Stimulated activated CD4-positive, alpha-beta T cell treated with anti-CD3 and anti-CD28 coated beads, Interleukin-4, amount 100 ng/mL, for 4 hours (primary cell): ENCODE results near the gene DERL3.

Source experiments
- DNase-seq, 2 experiments: peaks; one replicate each; pipeline ENCODE4 v3.0.0-alpha.2; 2020

The DERL3 gene

GRCh38 chr22:23847310-23847920 lies 8.6 kb upstream of the DERL3 start:
- DNase-seq: no peak

- DNase-seq: no peak
Measured at GRCh38 chr22:23846081-23846469, 7.3 kb upstream of the DERL3 start.

DNA sequence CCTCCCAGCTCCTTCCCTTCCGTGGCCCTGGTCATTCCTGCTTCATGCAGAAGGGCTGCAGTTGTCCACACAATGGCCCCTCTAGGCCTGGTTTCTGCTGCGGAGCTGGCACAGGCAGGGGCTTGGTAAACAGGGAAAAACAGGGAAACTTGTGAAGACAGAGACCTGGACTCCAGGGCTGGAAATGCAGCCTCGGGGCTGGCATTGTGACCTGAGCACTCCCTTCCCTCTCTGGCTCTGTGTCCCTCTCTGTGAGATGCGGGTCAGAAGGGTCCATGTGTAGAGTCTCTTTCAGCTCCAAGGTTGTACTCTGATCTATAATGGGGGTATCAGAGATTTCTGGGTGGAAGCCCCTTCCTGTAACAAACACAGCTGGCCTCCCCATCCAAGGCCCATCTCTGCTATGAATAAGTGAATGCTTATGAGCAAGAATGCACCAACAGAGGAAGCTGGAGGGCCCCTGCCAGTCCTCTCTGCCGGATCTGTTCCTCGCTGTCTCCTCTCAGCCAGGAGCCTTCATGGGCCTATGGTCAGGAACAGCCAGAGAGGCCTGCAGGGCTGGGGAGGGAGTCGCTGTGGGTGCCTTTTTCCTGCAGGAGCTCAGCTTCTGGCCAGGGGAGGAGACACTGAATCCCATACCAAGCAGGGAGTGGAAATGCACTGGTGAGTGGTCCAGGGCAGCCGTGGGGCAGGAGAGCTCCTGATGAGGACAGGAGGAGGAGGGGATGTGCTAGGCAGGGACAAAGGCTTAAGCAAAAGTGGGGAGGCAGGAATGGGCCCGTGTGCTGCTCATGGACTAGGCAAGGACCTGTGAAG lies 6.7 kb upstream of the DERL3 start:
- DNase-seq: no peak

GRCh38 chr22:23844739-23845202 lies 6.0 kb upstream of the DERL3 start:
- DNase-seq: no peak

GRCh38 chr22:23842599-23842998 lies 3.8 kb upstream of the DERL3 start:
- DNase-seq: no peak

DNA sequence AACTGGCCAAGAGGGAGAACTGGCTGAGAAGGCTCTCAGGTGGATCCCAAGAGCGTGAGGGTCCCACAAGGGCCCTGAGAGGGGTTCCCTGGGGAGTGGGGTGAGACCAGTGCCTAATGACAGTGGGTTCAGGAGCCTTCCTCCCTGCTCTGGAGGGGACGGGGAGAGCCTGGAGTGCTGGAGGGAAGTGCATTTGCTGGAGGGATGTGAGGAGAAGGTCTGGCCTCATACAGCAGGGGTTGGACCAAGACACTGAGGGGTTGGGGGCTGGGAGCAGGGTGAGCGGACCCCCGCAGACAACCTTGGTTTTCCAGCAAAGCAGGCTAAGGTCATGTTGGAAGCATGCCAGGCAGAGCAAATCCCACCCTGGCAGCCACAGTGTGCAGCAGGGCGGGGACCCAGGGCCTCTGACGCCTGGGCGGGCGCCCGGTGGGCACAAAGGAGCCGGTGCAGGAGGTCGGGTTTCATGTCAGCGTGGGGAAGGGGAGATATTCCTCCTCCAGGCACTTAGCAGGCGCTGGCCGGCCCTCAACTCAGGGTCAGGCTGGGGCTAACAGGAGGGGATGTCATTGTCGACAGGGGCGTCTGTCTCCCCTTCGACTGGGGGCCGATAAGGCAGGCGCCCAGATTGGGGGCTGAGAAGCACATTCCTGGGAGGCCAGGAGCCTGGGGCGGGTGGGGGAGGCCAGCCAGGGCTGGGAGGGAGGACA lies 3.1 kb upstream of the DERL3 start:
- DNase-seq: no peak

DNA sequence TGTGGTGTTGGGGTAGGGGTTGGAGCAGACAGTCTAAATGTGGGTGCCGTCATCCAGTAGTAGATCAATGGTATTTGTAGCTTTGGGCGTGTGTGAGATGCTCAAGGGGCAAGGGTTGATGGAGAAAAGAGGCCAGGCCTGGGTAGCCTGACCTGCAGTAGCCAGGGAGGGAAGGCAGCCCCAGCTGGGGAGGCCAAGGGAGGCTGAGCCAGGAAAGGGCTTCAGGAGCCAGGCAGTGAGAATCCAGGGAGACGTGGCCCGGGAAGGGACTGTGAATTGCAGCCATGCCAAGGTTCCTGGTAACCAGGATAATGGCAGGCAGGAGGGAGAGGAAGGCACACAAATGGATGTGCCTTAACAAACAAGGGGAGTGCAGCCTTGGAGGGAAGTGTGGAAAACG lies 2.5 kb upstream of the DERL3 start:
- no peak for DNase-seq

DNA sequence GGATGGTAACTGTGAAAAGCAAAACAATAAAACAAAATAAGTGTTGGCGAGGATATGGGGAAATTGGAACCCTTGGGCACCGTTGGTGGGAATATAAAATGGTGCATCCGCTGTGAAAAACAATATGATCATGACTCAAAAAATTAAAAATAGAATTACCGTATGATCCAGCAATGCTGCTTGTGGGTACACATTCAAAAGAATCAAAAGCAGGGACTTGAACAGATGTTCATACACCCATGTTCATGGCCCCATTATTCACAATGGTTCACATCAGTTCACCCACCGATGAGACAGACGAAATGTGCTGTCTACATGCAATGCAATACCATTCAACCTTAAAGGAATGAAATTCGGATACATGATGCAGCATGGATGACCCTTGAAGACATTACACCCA lies 1.2 kb upstream of the DERL3 start:
- DNase-seq: no peak

- DNase-seq: no peak
Measured at GRCh38 chr22:23837911-23838680, 710 bp downstream of the DERL3 start.

DNA sequence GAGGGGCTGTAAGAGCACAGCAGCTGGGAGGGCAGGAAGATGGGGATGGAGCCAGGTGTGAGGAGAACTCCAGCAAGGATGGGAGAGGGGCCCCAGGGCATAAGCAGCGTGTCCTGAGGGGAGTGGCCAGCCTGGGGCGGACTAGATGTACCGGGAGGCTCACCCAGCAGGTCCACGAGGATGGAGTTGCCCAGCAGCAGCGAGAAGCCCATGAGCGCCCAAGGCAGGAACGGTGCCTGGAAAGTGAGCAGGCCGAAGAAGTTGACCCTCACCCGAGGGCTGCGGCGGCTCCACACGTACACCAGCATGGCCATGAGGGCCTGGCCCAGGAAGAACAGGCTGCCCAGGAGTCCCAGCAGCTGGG lies 1.3 kb downstream of the DERL3 start:
- DNase-seq: no peak

DNA sequence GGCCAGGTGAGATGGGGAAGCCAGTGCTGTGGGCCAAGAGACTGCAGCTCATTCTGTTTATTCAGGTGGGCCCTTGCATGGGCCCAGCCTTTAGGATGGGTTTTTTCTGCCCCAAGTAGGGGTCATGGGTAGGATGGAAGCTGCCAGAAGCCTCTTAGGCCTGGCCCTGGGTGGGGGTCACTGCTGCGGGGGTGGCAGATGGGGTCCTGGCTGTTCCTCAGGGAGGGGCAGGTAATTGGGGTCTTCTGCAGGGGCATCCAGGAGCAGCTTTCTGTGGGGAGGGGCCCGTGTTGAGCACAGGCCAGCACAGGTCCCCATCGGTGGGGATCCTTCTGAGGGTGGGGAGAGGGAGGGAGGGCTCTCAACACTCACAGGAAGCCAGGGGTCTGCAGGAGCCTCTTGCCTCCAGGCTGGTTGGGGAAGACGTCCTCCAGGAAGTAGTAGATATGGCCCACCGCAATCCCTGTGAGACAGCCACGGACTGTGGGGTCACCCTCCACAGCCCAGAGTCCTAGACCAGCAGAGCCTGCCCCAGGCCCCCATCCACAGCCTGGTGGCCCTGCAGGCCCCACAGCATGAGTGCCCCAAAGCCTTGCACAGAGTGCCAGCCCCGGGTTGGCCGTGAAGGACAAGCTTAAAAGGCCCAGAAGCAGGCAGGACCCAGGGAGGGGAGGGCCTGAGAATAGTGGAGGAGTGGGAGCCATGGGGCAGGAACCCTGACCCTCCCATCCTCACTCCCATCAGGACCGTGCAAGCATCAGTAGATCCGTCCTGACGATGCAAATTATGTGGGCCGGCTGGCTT lies 1.9 kb downstream of the DERL3 start:
- DNase-seq: no peak

GRCh38 chr22:23836281-23836680 lies 2.5 kb downstream of the DERL3 start:
- no peak for DNase-seq

DNA sequence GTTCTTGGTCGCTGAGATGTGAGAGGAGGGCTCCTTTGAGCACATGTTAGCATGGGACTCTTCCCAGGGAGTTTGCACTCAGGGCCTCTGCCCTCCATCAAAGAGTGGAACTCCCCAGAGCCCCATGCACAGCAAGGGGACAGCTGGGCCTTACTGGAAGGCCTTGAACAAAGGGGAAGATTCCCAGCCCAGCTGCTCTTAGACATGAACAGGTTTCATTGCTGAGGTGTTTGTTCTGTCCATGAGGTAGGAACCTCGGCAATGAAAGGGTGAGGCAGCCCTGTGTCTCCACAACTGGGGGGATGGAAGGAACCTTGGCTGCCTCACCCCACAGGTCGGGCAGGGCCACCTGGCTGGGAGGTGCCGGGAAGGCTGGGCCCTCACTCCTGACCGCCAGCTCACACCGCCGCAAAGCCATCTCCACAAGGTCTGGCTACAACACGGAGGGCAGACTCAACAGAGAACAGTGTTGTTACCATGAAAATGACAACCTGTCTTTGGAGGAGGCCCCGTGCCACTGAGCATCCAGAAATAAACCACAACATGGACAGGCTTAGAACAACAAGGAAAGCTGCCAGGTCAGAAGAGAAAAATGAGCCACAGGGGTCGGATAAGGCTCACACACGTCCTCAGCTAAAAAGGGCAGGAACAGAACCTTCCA lies 3.2 kb downstream of the DERL3 start:
- no peak for DNase-seq

- DNase-seq: no peak
Measured at GRCh38 chr22:23834793-23835483, 3.9 kb downstream of the DERL3 start.

GRCh38 chr22:23834406-23834792 lies 4.4 kb downstream of the DERL3 start:
- no peak for DNase-seq

DNA sequence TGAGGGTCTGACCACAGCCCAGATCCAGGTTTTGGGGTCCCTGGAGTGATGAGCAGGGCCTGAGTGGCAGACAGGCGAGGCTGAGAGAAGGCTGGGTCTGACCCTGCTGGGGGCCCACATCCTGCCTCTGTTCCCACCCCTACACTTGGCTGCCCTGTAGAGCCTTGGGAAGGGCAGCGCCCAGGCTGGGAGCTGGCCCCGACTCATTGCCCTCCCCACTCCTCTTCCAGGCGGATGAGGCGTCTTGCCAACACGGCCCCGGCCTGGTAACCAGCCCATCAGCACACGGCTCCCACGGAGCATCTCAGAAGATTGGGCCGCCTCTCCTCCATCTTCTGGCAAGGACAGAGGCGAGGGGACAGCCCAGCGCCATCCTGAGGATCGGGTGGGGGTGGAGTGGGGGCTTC lies 4.9 kb downstream of the DERL3 start:
- DNase-seq: no peak

DNA sequence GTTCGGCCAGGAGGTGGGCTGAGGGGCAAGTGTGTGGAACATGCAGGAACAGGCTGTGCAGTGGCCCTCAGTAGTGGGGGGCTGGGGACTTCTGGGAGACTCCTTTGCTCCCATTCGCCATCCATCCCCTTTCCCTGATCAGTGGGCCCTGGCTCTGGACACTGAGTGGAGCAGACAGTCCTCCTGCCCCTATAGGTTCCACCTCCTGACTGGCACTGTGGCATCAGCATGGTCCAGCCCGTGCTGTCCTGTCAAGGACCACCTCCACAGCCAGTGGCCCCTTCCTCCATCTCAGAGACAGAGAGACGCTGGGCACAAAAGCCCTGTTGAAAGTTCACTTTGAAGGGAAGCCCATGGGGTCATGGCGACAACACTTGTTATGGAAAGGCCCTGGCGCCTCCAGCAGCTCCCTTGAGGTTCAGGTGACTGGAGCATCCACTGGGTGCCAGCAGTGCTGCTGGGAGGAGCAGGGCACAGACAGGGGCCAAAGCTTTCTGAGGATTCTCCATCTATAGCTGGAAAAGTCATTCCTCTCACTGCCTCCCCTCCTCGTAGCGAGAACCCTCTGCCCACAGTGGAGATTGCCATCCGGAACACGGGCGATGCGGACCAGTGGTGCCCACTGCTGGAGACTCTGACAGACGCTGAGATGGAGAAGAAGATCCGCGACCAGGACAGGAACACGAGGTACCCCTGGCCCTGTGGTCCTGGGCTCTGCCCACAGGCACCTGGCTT lies 5.6 kb downstream of the DERL3 start:
- DNase-seq: no peak

DNA sequence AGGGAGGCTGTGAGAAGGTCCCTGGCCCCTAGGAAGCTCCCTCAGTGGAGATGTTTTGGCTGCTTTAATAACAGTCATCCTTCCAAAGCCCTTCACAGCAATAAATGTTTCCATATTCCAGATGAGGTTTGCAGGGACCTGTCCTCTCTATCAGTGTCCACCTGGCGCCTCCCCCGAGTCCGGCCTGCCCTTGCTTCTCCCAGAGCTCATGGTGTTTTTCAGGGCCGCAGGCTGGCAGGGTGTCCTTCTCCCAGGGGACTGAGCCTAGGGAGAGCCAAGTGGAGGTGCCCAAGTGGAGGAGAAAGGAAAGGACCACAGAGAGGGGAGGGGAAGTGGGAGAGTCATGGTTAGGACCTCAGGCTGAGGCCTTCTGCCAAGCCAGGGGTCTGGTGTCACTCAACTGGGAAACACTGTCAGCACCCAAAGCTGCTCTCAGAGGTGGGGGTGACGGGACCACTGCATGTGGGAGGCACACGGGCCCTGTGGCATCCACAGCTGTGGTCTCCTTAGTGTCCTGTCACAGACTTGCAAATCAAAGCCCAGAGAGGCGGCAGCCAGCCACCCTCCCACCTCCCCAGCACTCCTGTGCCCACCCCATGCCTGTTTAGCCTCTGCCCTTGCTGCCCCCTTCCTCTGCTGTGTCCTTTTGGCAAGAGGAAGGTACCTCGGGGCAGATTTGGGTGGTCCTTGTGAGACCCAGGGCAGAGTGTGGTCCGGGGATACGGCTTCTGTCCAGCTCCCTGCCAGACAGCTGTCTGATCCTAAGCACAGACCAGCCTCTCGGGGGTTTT lies 6.4 kb downstream of the DERL3 start:
- no peak for DNase-seq

GRCh38 chr22:23831781-23832180 lies 7.0 kb downstream of the DERL3 start:
- no peak for DNase-seq

GRCh38 chr22:23831261-23831660 lies 7.5 kb downstream of the DERL3 start:
- no peak for DNase-seq
